ENCODE measurements around the gene RASSF3.

RASSF3 gene

DNA sequence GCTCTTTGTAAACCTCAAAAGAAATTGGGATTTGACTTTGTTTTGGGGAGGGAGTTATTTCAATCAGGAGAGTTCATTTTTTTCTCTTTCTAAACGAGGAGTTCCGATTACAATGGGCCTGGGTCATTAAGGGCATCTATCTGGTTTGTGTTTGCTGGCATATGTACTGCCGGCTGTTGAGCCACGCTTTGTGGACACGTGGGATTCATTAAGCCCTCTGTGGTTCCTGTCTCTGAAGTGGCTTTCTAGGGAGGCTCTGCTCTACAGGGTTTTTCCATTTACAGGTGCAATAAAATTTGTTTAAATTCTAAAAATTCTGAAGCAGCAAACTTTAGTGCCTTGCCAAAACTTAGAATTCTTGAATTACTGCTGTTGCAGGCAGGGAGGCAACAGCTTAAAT lies 91.0 kb downstream of the RASSF3 start:
- no peak overlapping the region for H3K4me3 ChIP-seq (ENCODE audit: low read depth, low read length)
- TF ChIP-seq, protein P1, sequence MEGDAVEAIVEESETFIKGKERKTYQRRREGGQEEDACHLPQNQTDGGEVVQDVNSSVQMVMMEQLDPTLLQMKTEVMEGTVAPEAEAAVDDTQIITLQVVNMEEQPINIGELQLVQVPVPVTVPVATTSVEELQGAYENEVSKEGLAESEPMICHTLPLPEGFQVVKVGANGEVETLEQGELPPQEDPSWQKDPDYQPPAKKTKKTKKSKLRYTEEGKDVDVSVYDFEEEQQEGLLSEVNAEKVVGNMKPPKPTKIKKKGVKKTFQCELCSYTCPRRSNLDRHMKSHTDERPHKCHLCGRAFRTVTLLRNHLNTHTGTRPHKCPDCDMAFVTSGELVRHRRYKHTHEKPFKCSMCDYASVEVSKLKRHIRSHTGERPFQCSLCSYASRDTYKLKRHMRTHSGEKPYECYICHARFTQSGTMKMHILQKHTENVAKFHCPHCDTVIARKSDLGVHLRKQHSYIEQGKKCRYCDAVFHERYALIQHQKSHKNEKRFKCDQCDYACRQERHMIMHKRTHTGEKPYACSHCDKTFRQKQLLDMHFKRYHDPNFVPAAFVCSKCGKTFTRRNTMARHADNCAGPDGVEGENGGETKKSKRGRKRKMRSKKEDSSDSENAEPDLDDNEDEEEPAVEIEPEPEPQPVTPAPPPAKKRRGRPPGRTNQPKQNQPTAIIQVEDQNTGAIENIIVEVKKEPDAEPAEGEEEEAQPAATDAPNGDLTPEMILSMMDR (IDR thresholded peaks at IDR 0.05; ENCODE audit: low read depth, low read length) = no peak

DNA sequence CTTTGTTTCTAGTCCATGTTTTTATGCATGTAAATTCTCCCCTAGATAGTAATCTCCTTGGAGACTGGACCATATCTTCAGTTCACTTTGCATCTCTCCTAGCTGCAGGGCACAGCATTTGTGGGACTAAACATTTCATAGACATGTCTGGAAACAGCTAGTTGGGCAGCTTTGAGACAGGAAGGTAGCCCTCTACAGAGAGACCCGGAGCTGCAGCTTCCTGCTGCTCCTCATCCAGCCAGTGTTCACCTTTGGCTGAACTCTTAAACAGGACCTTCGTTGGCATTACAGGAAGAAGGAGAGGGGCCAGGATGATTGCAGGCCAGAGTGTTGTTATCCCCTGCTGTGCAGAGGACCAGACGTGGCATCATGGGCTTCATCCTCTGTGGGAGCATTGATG lies 96.0 kb downstream of the RASSF3 start:
- H3K4me3 ChIP-seq (ENCODE audit: low read depth, low read length) = no peak overlapping the region
- TF ChIP-seq, protein P1 (IDR thresholded peaks at IDR 0.05; ENCODE audit: low read depth, low read length) = no peak

DNA sequence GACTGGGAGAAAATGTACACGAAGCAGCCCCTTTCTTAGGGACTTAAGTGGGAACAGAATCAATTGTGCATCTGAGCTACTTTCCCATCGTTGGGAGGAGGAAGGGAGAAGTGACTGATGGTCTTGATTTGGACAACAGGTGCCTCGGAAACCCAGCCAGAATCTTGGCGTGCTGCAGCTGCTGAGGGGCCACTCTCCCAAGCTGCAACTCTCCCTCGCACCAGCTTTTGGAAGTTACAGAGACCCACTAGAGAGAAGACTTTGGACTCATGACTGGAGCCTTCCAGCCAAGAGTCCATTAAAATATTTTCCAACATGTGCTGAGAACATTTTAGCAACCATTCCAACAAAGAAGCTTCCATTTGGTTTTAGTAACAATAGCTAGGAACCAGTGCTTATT lies 96.6 kb downstream of the RASSF3 start:
- TF ChIP-seq, protein P1 (IDR thresholded peaks at IDR 0.05; ENCODE audit: low read depth, low read length) = no peak
- no peak overlapping the region for H3K4me3 ChIP-seq (ENCODE audit: low read depth, low read length)

DNA sequence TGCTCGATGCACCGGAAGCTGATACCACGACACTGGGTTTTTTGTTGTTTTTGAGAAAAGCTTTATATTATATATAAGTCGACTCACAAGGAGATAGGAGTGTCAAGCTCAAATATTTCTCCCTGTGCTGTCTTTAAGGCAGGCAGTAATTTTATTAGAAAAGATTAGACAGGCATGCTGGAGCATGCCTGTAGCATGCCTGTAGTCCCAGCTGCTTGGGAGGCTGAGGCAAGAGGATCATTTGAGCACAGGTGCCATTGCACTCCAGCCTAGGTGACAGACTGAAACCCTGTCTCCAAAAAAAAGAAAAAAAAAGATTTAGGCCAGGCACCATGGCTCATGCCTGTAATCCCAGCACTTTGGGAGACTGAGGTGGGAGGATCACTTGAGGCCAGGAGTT lies 97.1 kb downstream of the RASSF3 start:
- H3K4me3 ChIP-seq (ENCODE audit: low read depth, low read length) = no peak overlapping the region

DNA sequence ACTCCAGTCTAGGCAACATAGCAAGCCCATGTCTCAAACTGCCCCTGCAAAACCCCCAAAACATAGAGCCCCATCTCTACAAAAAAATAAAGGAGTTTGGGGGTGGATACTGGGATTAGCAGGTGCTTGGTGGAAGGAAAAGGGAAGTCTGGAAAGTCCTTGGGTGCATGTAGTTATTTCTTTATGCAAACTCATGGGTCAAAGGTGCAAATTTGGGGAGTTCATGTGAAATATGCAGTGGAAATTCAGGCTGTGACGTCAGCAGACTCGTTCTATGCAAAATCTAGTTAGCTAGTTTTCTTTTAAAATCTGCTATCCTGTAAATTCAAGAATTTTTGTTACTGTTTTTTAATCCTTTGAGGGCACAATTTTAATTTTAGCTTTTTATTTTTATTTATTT lies 97.6 kb downstream of the RASSF3 start:
- no peak overlapping the region for H3K4me3 ChIP-seq (ENCODE audit: low read depth, low read length)
- TF ChIP-seq, protein P1 (IDR thresholded peaks at IDR 0.05; ENCODE audit: low read depth, low read length) = no peak

More for the DNA sequence above, 97.1 kb downstream of the RASSF3 start:
- TF ChIP-seq, protein P1 (IDR thresholded peaks at IDR 0.05; ENCODE audit: low read depth, low read length) = no peak

DNA sequence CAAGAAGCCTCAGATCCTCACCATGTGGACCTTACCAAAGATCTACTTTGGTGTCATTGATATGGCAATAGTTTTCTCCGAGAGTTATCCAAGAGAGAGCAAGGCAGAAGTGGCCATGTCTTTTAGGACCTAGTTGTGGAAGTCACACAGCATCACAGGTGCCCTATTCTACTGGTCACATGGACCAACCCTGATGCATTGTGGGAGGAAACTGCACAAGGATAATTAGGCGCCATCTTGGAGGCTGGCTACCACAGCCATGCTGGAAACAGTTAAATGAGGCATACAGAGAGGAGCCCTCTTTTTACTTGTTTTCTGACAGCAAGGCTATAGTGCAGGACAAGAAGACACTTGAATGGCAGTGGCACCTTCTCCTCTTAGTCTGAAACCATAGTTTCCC lies 99.1 kb downstream of the RASSF3 start:
- no peak overlapping the region for H3K4me3 ChIP-seq (ENCODE audit: low read depth, low read length)
- TF ChIP-seq, protein P1 (IDR thresholded peaks at IDR 0.05; ENCODE audit: low read depth, low read length) = no peak

DNA sequence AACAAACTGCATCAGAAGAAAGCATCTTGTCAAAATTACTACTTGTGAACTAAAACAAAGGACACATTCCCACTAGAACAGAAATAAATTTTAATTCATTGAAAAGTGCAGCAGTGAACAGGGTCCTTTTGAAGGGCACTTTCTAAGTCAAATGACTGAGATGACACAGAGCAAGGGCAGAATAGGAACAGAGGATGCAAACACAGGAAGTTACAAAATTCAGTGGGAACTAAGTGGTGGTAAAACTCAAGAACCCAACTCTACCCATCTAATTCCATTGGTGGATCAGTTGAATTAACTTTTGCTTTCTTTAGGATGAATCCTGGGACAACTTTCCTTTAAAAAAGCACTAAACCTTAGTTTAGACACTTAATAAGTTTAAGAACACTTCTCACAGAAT lies 103.1 kb downstream of the RASSF3 start:
- H3K4me3 ChIP-seq (ENCODE audit: low read depth, low read length) = no peak overlapping the region
- TF ChIP-seq, protein P1 (IDR thresholded peaks at IDR 0.05; ENCODE audit: low read depth, low read length) = no peak
